ENCODE data around the gene SYT2. TPM values are rescaled to one million over a fixed set of nuclear protein-coding genes. Genes with fewer than 3 reads are reported as not detected.

The SYT2 gene
- total RNA-seq, 4 donors from 2014 or later, result 0.23 to 0.59 TPM; not detected in 2

DNA sequence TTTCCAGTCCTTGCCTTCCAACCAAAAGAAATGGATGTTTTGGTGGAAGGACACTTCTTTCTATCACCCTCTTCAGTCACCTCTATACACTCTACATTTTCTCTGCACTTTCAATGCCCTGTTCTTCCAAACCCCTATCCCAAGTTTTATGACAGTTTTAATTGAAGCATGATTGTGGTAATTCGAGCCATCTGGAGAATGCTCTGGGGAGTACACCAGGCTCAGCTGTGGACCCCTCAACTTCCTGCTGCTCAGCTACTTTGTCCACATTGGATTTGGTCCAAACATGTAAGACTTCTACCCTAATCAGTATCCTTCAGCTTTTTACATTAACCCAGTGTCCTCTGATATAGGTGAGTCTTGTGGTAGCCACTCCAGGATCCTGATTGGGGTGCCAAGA is 129.6 kb downstream of the SYT2 start:
- Histone ChIP-seq H3K27me3 (no peaks in the 10 kb centered on the region), H3K9me3 (no peaks in the 10 kb centered on the region), H3K27ac (peak overlapping the region; percentile 78 to 97 (median 86)), H3K4me3 (no peak overlapping the region), H3K36me3 (peaks cover 5 to 51% of the 10 kb centered on the region in 2 donors), H3K4me1 (peaks cover 45 to 79% (median 48%) of the 10 kb centered on the region in 3 donors)
- TF ChIP-seq, protein P1, sequence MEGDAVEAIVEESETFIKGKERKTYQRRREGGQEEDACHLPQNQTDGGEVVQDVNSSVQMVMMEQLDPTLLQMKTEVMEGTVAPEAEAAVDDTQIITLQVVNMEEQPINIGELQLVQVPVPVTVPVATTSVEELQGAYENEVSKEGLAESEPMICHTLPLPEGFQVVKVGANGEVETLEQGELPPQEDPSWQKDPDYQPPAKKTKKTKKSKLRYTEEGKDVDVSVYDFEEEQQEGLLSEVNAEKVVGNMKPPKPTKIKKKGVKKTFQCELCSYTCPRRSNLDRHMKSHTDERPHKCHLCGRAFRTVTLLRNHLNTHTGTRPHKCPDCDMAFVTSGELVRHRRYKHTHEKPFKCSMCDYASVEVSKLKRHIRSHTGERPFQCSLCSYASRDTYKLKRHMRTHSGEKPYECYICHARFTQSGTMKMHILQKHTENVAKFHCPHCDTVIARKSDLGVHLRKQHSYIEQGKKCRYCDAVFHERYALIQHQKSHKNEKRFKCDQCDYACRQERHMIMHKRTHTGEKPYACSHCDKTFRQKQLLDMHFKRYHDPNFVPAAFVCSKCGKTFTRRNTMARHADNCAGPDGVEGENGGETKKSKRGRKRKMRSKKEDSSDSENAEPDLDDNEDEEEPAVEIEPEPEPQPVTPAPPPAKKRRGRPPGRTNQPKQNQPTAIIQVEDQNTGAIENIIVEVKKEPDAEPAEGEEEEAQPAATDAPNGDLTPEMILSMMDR (IDR thresholded peaks at IDR 0.05), result no peak
- no peak for ATAC-seq
- WGBS, 2 donors (ENCODE audit: low coverage in 1 of 2), result 29% methylated on average over 1 of the region's 1 CpG; no CpG with 5 or more reads in 1 of the 2 donors

DNA sequence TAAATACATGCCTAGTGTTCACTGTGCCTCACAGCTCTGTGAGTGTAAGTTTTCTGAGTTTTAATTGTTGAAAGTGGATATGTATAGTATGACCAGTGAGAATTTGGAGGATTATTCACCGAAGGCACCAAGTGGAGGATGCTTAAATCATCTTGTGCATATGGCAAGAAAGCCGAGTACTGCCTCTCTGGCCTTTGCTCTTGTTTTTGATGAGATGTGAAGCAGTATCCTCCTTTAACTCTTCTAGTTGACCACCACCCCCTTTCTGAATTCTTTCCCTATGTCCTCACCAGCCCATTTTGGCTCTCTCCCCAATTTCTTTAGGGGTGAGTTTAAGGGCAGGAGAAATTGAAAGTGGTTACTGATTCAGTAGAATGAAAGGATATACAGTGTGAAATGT is 130.4 kb downstream of the SYT2 start:
- whole genome bisulfite sequencing, 2 donors (ENCODE audit: low coverage in 1 of 2), result 22 to 23% methylated on average over 2 of the region's 2 CpGs
- H3K9me3 ChIP-seq, result no peaks in the 10 kb centered on the region
- peak overlapping the region; percentile 78 to 97 (median 86) for H3K27ac ChIP-seq
- H3K4me3 ChIP-seq, result no peak overlapping the region
- ATAC-seq, result peak; percentile 6
- H3K36me3 ChIP-seq, result peaks cover 9 to 54% of the 10 kb centered on the region in 2 donors
- TF ChIP-seq POLR2AphosphoS5 (IDR thresholded peaks at IDR 0.05), result peak; percentile 67
- no peak for TF ChIP-seq POLR2A (IDR thresholded peaks at IDR 0.05)
- no peak for TF ChIP-seq EP300 (IDR thresholded peaks at IDR 0.05)
- TF ChIP-seq, protein P1 (IDR thresholded peaks at IDR 0.05), result no peak
- no peaks in the 10 kb centered on the region for H3K27me3 ChIP-seq
- peaks cover 50 to 79% (median 51%) of the 10 kb centered on the region in 3 donors for H3K4me1 ChIP-seq

DNA sequence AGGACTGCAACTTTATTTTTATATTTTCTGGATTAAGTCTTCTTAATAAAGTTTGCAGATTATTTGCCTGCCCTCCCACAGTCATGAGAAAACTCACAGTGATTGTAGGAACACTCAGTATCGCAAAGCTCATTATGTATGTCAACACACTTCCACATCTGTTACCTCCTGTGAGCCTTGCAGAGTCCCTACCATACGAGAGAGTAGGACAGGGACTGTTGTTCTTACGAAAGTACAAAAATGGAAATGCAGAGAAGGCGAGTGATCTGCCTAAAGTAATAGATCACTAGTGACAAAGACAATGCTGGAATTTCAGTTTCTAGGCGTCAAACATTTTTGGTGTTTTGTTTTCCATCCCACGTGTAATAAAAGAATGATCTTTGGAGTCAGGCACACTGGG is 131.7 kb downstream of the SYT2 start:
- Histone ChIP-seq H3K27ac (peak overlapping the region; percentile 78 to 97 (median 86)), H3K4me1 (peaks cover 51 to 82% (median 53%) of the 10 kb centered on the region in 3 donors), H3K36me3 (peaks cover 9 to 52% of the 10 kb centered on the region in 2 donors), H3K27me3 (no peaks in the 10 kb centered on the region), H3K9me3 (no peaks in the 10 kb centered on the region), H3K4me3 (no peak overlapping the region)
- peak; percentile 54 for ATAC-seq
- WGBS, 2 donors (ENCODE audit: low coverage in 1 of 2), result 15 to 37% methylated on average over 6 of the region's 6 CpGs
- TF ChIP-seq POLR2A (IDR thresholded peaks at IDR 0.05) (no peak), EP300 (IDR thresholded peaks at IDR 0.05) (no peak)

DNA sequence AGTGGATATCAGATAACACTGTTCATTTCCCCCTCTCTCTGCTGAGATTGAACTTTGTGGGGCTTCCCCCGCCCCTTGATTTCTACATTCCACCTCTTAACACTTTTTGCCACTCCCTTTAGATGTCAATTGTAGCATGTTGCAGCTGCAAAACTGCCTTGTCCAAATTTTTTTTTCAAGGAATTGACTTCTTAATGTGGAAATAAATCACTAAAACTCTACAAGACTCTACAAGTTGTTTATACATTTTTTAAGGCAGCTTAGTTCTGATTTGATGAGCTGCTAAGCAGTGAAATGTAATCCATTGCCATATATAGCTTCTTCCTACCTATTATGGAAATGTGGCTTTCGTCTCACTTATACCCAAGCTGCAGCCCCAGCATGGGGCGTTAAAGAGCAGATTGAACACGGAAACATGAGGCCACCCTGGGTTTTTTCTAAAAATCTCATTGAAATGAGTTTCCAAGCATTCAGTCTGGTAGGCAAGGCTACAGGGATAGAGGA is 132.2 kb downstream of the SYT2 start:
- H3K27me3 ChIP-seq, result no peaks in the 10 kb centered on the region
- no peak overlapping the region for H3K4me3 ChIP-seq
- ATAC-seq, result no peak
- H3K36me3 ChIP-seq, result peaks cover 9 to 52% of the 10 kb centered on the region in 2 donors
- peak overlapping the region; percentile 78 to 97 (median 86) for H3K27ac ChIP-seq
- 15 to 20% methylated on average over 4 of the region's 4 CpGs for WGBS, 2 donors (ENCODE audit: low coverage in 1 of 2)
- peaks cover 51 to 87% (median 58%) of the 10 kb centered on the region in 3 donors for H3K4me1 ChIP-seq
- TF ChIP-seq EP300 (IDR thresholded peaks at IDR 0.05), result no peak
- TF ChIP-seq, protein P1 (IDR thresholded peaks at IDR 0.05), result no peak
- peak; percentile 69 for TF ChIP-seq POLR2AphosphoS5 (IDR thresholded peaks at IDR 0.05)
- no peak for TF ChIP-seq POLR2A (IDR thresholded peaks at IDR 0.05)
- no peaks in the 10 kb centered on the region for H3K9me3 ChIP-seq

DNA sequence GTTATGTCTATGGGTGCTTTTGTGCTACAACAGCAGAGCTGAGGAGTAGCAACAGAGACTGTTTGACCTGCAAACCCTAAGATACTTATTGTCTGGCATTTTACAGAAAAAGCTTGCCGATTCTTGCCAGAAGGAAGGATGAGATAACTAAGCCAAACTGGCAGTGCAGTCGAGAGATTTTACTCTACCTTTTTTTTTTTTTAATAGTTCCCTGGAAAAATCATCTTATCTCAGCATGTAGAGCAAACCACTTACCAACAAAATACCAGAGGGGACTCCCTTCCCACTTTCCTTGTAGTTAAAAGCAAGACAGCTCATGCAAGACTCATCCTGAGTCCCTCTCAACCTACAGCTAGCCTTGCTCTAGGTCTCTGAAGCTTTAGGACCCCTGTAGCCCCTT is 132.9 kb downstream of the SYT2 start:
- Histone ChIP-seq H3K9me3 (no peaks in the 10 kb centered on the region), H3K27me3 (no peaks in the 10 kb centered on the region), H3K27ac (peak overlapping the region; percentile 78 to 97 (median 86)), H3K4me3 (no peak overlapping the region), H3K36me3 (peaks cover 9 to 52% of the 10 kb centered on the region in 2 donors), H3K4me1 (peaks cover 54 to 93% (median 60%) of the 10 kb centered on the region in 3 donors)
- TF ChIP-seq EP300 (IDR thresholded peaks at IDR 0.05) (no peak), POLR2AphosphoS5 (IDR thresholded peaks at IDR 0.05) (no peak), POLR2A (IDR thresholded peaks at IDR 0.05) (no peak)
- TF ChIP-seq, protein P1 (IDR thresholded peaks at IDR 0.05), result no peak
- ATAC-seq, result no peak
- 0 to 5% methylated on average over 2 of the region's 2 CpGs for WGBS, 2 donors (ENCODE audit: low coverage in 1 of 2)

Measured in gastroesophageal sphincter (tissue), 4 donors.